Right kidney (tissue), 1 donor: ENCODE data around the gene ITPRID1.
"Not testable (repeated sequence)": the region's sequence is repeated elsewhere in the genome, so short reads cannot be mapped to it uniquely, and the experiment has no call there.

ENCODE experiments used
- DNase-seq: peaks from one replicate; pipeline ENCODE4 v3.0.0-alpha.2; 2016

Gene ITPRID1

GRCh38 chr7:31516680-31517502 is 3.0 kb downstream of the ITPRID1 start:
- no peak for DNase-seq

GRCh38 chr7:31517513-31517912 is 3.6 kb downstream of the ITPRID1 start:
- DNase-seq: no peak

GRCh38 chr7:31518766-31519165 is 4.9 kb downstream of the ITPRID1 start:
- DNase-seq: no peak

GRCh38 chr7:31521336-31522010 is 7.6 kb downstream of the ITPRID1 start:
- no peak for DNase-seq

GRCh38 chr7:31526864-31527263 is 13.0 kb downstream of the ITPRID1 start:
- DNase-seq: no peak

- DNase-seq: no peak
These were observed 15.2 kb downstream of the ITPRID1 start for GRCh38 chr7:31529103-31529502.

- not testable (repeated sequence) for DNase-seq
These were observed 26.8 kb downstream of the ITPRID1 start for GRCh38 chr7:31540651-31541185.

- DNase-seq: no peak
These were observed 31.7 kb downstream of the ITPRID1 start for GRCh38 chr7:31545549-31545948.

GRCh38 chr7:31549611-31550010 is 35.7 kb downstream of the ITPRID1 start:
- no peak for DNase-seq

- DNase-seq: no peak
These were observed 36.5 kb downstream of the ITPRID1 start for GRCh38 chr7:31550432-31550831.

GRCh38 chr7:31553661-31554081 is 39.8 kb downstream of the ITPRID1 start:
- DNase-seq: no peak

GRCh38 chr7:31562002-31562401 is 48.1 kb downstream of the ITPRID1 start:
- no peak for DNase-seq

- no peak for DNase-seq
These were observed 49.6 kb downstream of the ITPRID1 start for GRCh38 chr7:31563522-31563921.

GRCh38 chr7:31563951-31564350 is 50.1 kb downstream of the ITPRID1 start:
- no peak for DNase-seq

- DNase-seq: no peak
These were observed 50.8 kb downstream of the ITPRID1 start for GRCh38 chr7:31564661-31565060.

- DNase-seq: no peak
These were observed 55.6 kb downstream of the ITPRID1 start for GRCh38 chr7:31569528-31569927.

GRCh38 chr7:31583526-31583925 is 69.6 kb downstream of the ITPRID1 start:
- DNase-seq: no peak

- no peak for DNase-seq
These were observed 70.1 kb downstream of the ITPRID1 start for GRCh38 chr7:31583942-31584341.

GRCh38 chr7:31595390-31595789 is 81.5 kb downstream of the ITPRID1 start:
- DNase-seq: no peak

GRCh38 chr7:31602041-31602625 is 88.2 kb downstream of the ITPRID1 start:
- DNase-seq: no peak

GRCh38 chr7:31603046-31603445 is 89.2 kb downstream of the ITPRID1 start:
- DNase-seq: no peak

- DNase-seq: no peak
These were observed 99.7 kb downstream of the ITPRID1 start for GRCh38 chr7:31613604-31614003.

- no peak for DNase-seq
These were observed 119.6 kb downstream of the ITPRID1 start for GRCh38 chr7:31633467-31633866.
